Thymus (tissue), 11 donors: ENCODE measurements around the gene IP6K1. TPM values are rescaled to one million over a fixed set of nuclear protein-coding genes. Genes with fewer than 3 reads are reported as not detected.
"Not testable (repeated sequence)": the region's sequence is repeated elsewhere in the genome, so short reads cannot be mapped to it uniquely, and the experiment has no call there.

Source experiments
- DNase-seq, 9 donors: peaks; one replicate each; pipeline ENCODE4 v3.0.0-alpha.2; 2013; ENCODE audit warnings: low spot score in 9 of 9, low read depth in 6 of 9, missing footprints in 1 of 9
- H3K27ac ChIP-seq, 2 donors: one replicate each; pipeline ENCODE4 v1.5.1; 2013; ENCODE audit warnings: control low read depth in 1 of 2, low read depth in 1 of 2, low read length in 1 of 2, mild to moderate bottlenecking in 1 of 2, moderate library complexity in 1 of 2
- H3K27me3 ChIP-seq, 2 donors: one replicate each; pipeline ENCODE4 v1.5.1; 2013; ENCODE audit warnings: low read length in 1 of 2; ENCODE audit not compliant: control insufficient read depth in 2 of 2, insufficient read depth in 1 of 2
- H3K36me3 ChIP-seq, 2 donors: one replicate each; pipeline ENCODE4 v1.5.1; 2013; ENCODE audit warnings: low read length in 1 of 2, mild to moderate bottlenecking in 1 of 2, moderate library complexity in 1 of 2; ENCODE audit not compliant: control insufficient read depth in 2 of 2, insufficient read depth in 2 of 2
- H3K4me1 ChIP-seq, 2 donors: one replicate each; pipeline ENCODE4 v1.5.1; 2013; ENCODE audit warnings: low read length in 2 of 2; ENCODE audit not compliant: control insufficient read depth in 2 of 2, insufficient read depth in 2 of 2
- H3K4me3 ChIP-seq, 2 donors: one replicate each; pipeline ENCODE4 v1.5.1; 2013; ENCODE audit warnings: low read length in 2 of 2, control low read depth in 1 of 2, mild to moderate bottlenecking in 1 of 2
- H3K9me3 ChIP-seq, 2 donors: one replicate each; pipeline ENCODE4 v1.5.1; 2013; ENCODE audit warnings: low read length in 1 of 2, mild to moderate bottlenecking in 1 of 2; ENCODE audit not compliant: control insufficient read depth in 2 of 2, insufficient read depth in 1 of 2
- WGBS: extraction: QIAGEN DNeasy Blood & Tissue Kit; methylation state at CpG from one replicate; pipeline ENCODE4 v1.1.7; 2013; 5-methylcytosine and 5-hydroxymethylcytosine counted together
- polyA plus RNA-seq: library from polyadenylated mRNA; stranded (reverse); fragments of 200-250 nt; gene quantifications from one replicate; pipeline ENCODE4 v1.2.3, GENCODE V29; 2013
- total RNA-seq: library from RNA; stranded (reverse); fragments of 120-200 nt; gene quantifications from one replicate; pipeline ENCODE4 v1.2.4, GENCODE V29; 2013
- donor health status: healthy.

IP6K1 gene
- total and polyA plus RNA-seq, 2 donors = 12.2 to 17.2 TPM

GRCh38 chr3:49776101-49776500 is 10.2 kb downstream of the IP6K1 start:
- peaks cover 19 to 31% of the 10 kb centered on the region in 2 donors for H3K36me3 ChIP-seq
- not testable (repeated sequence) for H3K4me3 ChIP-seq, H3K27me3 ChIP-seq, H3K4me1 ChIP-seq, H3K9me3 ChIP-seq, DNase-seq, H3K27ac ChIP-seq
- WGBS = 98% methylated on average over 8 of the region's 8 CpGs

- H3K4me3 ChIP-seq = no peak overlapping the region
- 79% methylated on average over 3 of the region's 3 CpGs for WGBS
Observed at GRCh38 chr3:49775538-49775937, 10.8 kb downstream of the IP6K1 start.

DNA sequence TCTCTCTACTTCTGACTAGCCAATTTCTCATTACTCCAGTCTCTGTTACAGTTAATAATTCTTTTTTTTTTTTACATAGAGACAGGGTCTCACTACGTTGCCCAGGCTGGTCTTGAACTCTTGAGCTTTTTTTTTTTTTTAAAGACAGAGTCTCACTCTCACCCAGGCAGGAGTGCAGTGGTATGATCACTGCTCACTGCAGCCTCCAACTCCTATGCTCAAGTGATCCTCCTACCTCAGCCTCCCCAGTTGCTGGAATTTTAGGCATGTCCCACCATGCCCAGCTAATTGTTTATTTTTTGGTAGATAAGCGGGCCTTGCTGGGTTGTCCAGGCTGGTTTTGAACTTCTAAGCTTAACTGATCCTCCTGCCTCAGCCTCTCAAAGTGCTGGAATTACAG is 13.6 kb downstream of the IP6K1 start:
- Histone ChIP-seq H3K36me3 (peaks cover 12 to 23% of the 10 kb centered on the region in 2 donors), H3K4me3 (no peak overlapping the region), H3K9me3 (no peaks in the 10 kb centered on the region), H3K27me3 (no peaks in the 10 kb centered on the region), H3K27ac (no peak overlapping the region), H3K4me1 (no peaks in the 10 kb centered on the region)
- WGBS = 97% methylated on average over 2 of the region's 2 CpGs
- no peak for DNase-seq

More at GRCh38 chr3:49775538-49775937, 10.8 kb downstream of the IP6K1 start:
- Histone ChIP-seq H3K27me3 (no peaks in the 10 kb centered on the region), H3K9me3 (no peaks in the 10 kb centered on the region), H3K4me1 (peaks cover 0 to 4% of the 10 kb centered on the region in 2 donors), H3K36me3 (peaks cover 19 to 28% of the 10 kb centered on the region in 2 donors), H3K27ac (no peak overlapping the region)
- DNase-seq = no peak

GRCh38 chr3:49771340-49771938 is 14.9 kb downstream of the IP6K1 start:
- Histone ChIP-seq H3K36me3 (peaks cover 7 to 18% of the 10 kb centered on the region in 2 donors), H3K27me3 (no peaks in the 10 kb centered on the region), H3K27ac (no peak overlapping the region), H3K4me1 (no peaks in the 10 kb centered on the region), H3K4me3 (no peak overlapping the region), H3K9me3 (no peaks in the 10 kb centered on the region)
- DNase-seq = no peak
- WGBS = 96% methylated on average over 1 of the region's 1 CpG

GRCh38 chr3:49769926-49770325 is 16.4 kb downstream of the IP6K1 start:
- Histone ChIP-seq H3K36me3 (peaks cover 0 to 10% of the 10 kb centered on the region in 2 donors), H3K27me3 (no peaks in the 10 kb centered on the region), H3K4me1 (no peaks in the 10 kb centered on the region), H3K27ac (no peak overlapping the region), H3K4me3 (no peak overlapping the region), H3K9me3 (no peaks in the 10 kb centered on the region)
- no peak for DNase-seq

DNA sequence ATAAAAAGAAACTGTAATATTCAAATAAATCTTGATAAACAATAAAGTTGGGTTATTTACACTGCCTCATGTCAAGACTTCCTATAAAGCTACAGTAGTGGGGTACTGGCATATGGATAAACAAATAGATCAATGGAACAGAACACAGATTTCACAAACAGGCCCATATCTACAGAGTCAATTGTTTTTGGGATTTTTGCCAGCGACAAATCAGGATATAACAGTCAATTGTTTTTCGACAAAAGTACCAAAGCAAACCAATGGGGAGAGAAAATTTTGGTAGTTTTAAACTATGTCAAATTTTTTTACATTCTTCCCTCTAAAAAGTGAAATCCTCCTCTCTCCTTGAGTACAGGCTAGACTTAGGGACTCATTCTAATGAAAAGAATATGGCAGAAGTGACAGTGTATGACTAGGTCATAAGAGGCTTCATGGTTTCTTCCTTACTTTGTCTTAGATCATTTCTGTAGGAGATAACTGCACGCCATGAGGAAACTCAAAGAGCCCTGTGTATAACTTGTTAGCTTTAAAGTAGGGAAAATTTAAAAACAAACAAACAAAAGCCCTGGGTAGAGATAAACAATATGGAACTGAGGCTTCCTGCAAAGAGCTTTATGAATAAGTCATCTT is 16.9 kb downstream of the IP6K1 start:
- over 99% methylated on average over 3 of the region's 3 CpGs for WGBS
- no peaks in the 10 kb centered on the region for H3K4me1 ChIP-seq
- H3K4me3 ChIP-seq = no peak overlapping the region
- H3K9me3 ChIP-seq = no peaks in the 10 kb centered on the region
- H3K27ac ChIP-seq = no peak overlapping the region
- DNase-seq = no peak
- peaks cover 0 to 7% of the 10 kb centered on the region in 2 donors for H3K36me3 ChIP-seq
- H3K27me3 ChIP-seq = no peaks in the 10 kb centered on the region

DNA sequence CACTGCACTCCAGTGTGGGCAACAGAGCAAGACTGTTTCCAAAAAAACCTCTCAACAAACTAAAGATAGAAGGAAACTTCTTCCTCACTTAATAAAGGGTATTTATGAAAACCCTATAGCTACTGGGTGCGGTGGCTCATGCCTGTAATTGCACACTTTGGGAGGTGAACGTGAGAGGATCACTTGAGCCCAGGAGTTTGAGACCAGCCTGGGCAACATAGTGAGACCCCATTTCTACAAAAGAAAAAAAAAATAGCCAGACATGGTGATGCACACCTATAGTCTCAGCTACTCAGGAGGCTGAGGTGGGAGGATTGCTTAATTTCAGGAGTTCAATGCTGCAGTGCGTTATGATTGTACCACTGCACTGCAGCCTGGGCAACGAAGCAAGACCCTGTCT is 22.4 kb downstream of the IP6K1 start:
- no peak overlapping the region for H3K27ac ChIP-seq
- H3K4me3 ChIP-seq = no peak overlapping the region
- 99% methylated on average over 4 of the region's 4 CpGs for WGBS
- H3K36me3 ChIP-seq = peaks cover 0 to 6% of the 10 kb centered on the region in 2 donors
- H3K4me1 ChIP-seq = no peaks in the 10 kb centered on the region
- DNase-seq = no peak
- H3K9me3 ChIP-seq = no peaks in the 10 kb centered on the region
- H3K27me3 ChIP-seq = no peaks in the 10 kb centered on the region

DNA sequence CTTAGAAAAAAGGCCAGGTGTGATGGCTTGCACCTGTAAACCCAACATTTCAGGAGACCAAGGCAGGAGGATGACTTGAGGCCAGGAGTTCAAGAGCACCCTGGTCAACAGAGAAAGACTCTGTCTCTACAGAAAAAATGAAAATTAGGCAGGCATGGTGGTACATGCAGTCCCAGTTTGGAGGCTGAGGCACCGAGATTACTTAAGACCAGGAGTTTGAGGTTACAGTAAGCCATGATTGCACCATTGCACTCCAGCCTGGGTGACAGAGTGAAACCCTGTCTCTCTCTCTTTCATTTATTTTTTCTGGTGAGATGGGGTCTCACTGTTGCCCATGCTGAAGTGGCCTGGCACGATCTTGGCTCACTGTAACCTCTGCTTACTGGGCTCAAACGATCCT is 24.7 kb downstream of the IP6K1 start:
- DNase-seq = no peak
- 97% methylated on average over 3 of the region's 3 CpGs for WGBS
- Histone ChIP-seq H3K36me3 (peaks cover 0 to 5% of the 10 kb centered on the region in 2 donors), H3K4me1 (no peaks in the 10 kb centered on the region), H3K27me3 (no peaks in the 10 kb centered on the region), H3K4me3 (no peak overlapping the region), H3K27ac (no peak overlapping the region), H3K9me3 (no peaks in the 10 kb centered on the region)

- Histone ChIP-seq H3K27ac (no peak overlapping the region), H3K9me3 (no peaks in the 10 kb centered on the region), H3K27me3 (no peaks in the 10 kb centered on the region), H3K4me1 (no peaks in the 10 kb centered on the region), H3K36me3 (peaks cover 0 to 5% of the 10 kb centered on the region in 2 donors), H3K4me3 (no peak overlapping the region)
- DNase-seq = no peak
- WGBS = 90% methylated on average over 1 of the region's 1 CpG
Observed at GRCh38 chr3:49759226-49759625, 27.1 kb downstream of the IP6K1 start.
